CD4-positive, alpha-beta memory T cell (primary cell): ENCODE results near the gene VPS25. TPM values are rescaled to one million over a fixed set of nuclear protein-coding genes. Genes with fewer than 3 reads are reported as not detected.

ENCODE experiments used
- CTCF ChIA-PET: fragments of 350-600 bp; sonication (Branson Sonifier 250); formaldehyde crosslinking; loops from one replicate; lab custom pipeline; 2021; ENCODE audit warnings: inconsistent platforms; ENCODE audit not compliant: partially characterized antibody; lab: Charles Lee
- POLR2A ChIA-PET: fragments of 350-600 bp; sonication (Branson Sonifier 250); formaldehyde crosslinking; loops from one replicate; lab custom pipeline; 2021; ENCODE audit not compliant: partially characterized antibody; lab: Charles Lee
- DNase-seq, 5 donors: peaks; one replicate each; pipeline versions ENCODE4 v3.0.0 to v3.0.0-alpha.2; 2020 to 2022; ENCODE audit warnings: mixed read lengths in 1 of 5
- H3K27ac ChIP-seq: one replicate; pipeline ENCODE4 v1.7.0; 2013; ENCODE audit warnings: low read depth, low read length
- H3K27me3 ChIP-seq: 2 replicates; pipeline ENCODE4 v1.7.0; 2013; ENCODE audit warnings: mild to moderate bottlenecking, low read length, moderate library complexity; ENCODE audit not compliant: insufficient read depth
- H3K36me3 ChIP-seq: 2 replicates; pipeline ENCODE4 v1.7.0; 2013; ENCODE audit warnings: mild to moderate bottlenecking, low read length, moderate library complexity; ENCODE audit not compliant: insufficient read depth
- H3K4me1 ChIP-seq: 2 replicates; pipeline ENCODE4 v1.7.0; 2013; ENCODE audit warnings: mild to moderate bottlenecking, low read length, moderate library complexity; ENCODE audit not compliant: insufficient read depth
- H3K4me3 ChIP-seq, 2 donors: one replicate each; pipeline ENCODE4 v1.7.0; 2013; ENCODE audit warnings: low read length in 2 of 2, mild to moderate bottlenecking in 1 of 2
- H3K9me3 ChIP-seq, 2 donors: one replicate each; pipeline ENCODE4 v1.7.0; 2013; ENCODE audit warnings: low read length in 2 of 2, control low read depth in 1 of 2; ENCODE audit not compliant: control insufficient read depth in 1 of 2
- H3K27ac Mint-ChIP-seq, 7 donors: one replicate each; pipeline ENCODE4 v1.8.0; 2020 to 2021; ENCODE audit warnings: mixed read lengths in 7 of 7, mild to moderate bottlenecking in 6 of 7, inconsistent platforms in 3 of 7, moderate library complexity in 3 of 7
- H3K27me3 Mint-ChIP-seq, 2 donors: one replicate each; pipeline ENCODE4 v1.8.0; 2020 to 2021; ENCODE audit warnings: mixed read lengths in 2 of 2
- H3K36me3 Mint-ChIP-seq, 2 donors: one replicate each; pipeline ENCODE4 v1.8.0; 2020 to 2021; ENCODE audit warnings: mixed read lengths in 2 of 2, inconsistent platforms in 1 of 2, mild to moderate bottlenecking in 1 of 2
- H3K4me1 Mint-ChIP-seq, 4 donors: one replicate each; pipeline ENCODE4 v1.8.0; 2020 to 2021; ENCODE audit warnings: mixed read lengths in 4 of 4, mild to moderate bottlenecking in 1 of 4
- H3K4me3 Mint-ChIP-seq, 8 donors: one replicate each; pipeline ENCODE4 v1.8.0; 2020 to 2021; ENCODE audit warnings: mixed read lengths in 8 of 8, mild to moderate bottlenecking in 7 of 8, moderate library complexity in 6 of 8, inconsistent platforms in 3 of 8
- H3K9me3 Mint-ChIP-seq, 8 donors: one replicate each; pipeline ENCODE4 v1.8.0; 2020 to 2021; ENCODE audit warnings: mixed read lengths in 8 of 8, mild to moderate bottlenecking in 5 of 8, inconsistent platforms in 3 of 8, moderate library complexity in 1 of 8
- intact Hi-C: fragments of 100-400 bp; cut with micrococcal nuclease; formaldehyde crosslinking; loops from one replicate; pipeline ENCODE4 v1.15.1; 2023
- polyA plus RNA-seq, 2 donors: library from polyadenylated mRNA; unstranded; fragments of 300-500 nt; fragmentation: Illumina TruSeq; gene quantifications; one replicate each; pipeline ENCODE4 v1.2.3, GENCODE V29; 2021
- total RNA-seq, 2 experiments: library from RNA; stranded (reverse); gene quantifications; one replicate each; pipeline ENCODE4 v1.2.3, GENCODE V29; 2021

VPS25 gene
- total and polyA plus RNA-seq, 4 experiments from 2014 or later: 39.3 to 63.3 (median 41.7) TPM

DNA sequence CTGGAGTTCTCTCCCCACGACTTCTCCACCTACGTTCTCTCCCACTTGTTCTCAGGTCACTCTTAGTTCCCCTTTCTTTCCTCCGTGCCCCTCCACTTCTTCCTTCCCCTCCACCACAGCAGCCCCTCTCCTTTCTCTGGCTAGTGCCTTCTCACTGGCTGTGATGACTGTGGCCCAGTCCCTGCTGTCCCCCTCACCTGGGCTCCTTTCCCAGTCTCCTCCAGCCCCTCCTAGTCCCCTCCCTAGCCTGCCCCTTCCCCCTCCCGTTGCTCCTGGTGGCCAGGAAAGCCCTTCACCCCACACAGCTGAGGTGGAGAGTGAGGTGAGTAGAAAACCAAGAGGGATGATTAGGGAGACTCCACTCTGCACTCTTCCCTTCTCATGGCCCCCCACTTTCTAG is 21.8 kb downstream of the VPS25 start:
- DNase-seq: no peak
- Histone ChIP-seq H3K27me3 (no peaks in the 10 kb centered on the region), H3K27ac (no peak overlapping the region), H3K36me3 (no peaks in the 10 kb centered on the region), H3K4me1 (peaks cover 16% of the 10 kb centered on the region), H3K9me3 (no peaks in the 10 kb centered on the region), H3K4me3 (no peak overlapping the region)
- ChIA-PET POLR2A (interaction anchor here (1.2 to 1.6 kb wide), 2 partner anchors 21 to 203 kb away, joined by 3 to 4 read pairs; partner anchors contain the start of genes RPL27 and VPS25), CTCF (no interaction called here)
- H3K4me1 Mint-ChIP-seq: peaks cover 13 to 24% (median 17%) of the 10 kb centered on the region in 4 donors
- peak overlapping the region in 1 of 8 donors; percentile 15 for H3K4me3 Mint-ChIP-seq
- H3K27me3 Mint-ChIP-seq: peaks cover 0 to 2% of the 10 kb centered on the region in 2 donors
- no peak overlapping the region for H3K27ac Mint-ChIP-seq
- no peaks in the 10 kb centered on the region for H3K9me3 Mint-ChIP-seq
- intact Hi-C loops: no loop called here
- peaks cover 6 to 8% of the 10 kb centered on the region in 2 donors for H3K36me3 Mint-ChIP-seq

- CTCF ChIA-PET: no interaction called here
- no peaks in the 10 kb centered on the region for H3K9me3 Mint-ChIP-seq
- peaks cover 12 to 24% (median 17%) of the 10 kb centered on the region in 4 donors for H3K4me1 Mint-ChIP-seq
- POLR2A ChIA-PET: interaction anchor here (1.1 to 1.6 kb wide), 2 partner anchors 22 to 37 kb away, joined by 3 to 4 read pairs; partner anchors contain the start of gene VPS25
- peak overlapping the region in 3 of 8 donors; percentile 40 to 59 (median 45) for H3K4me3 Mint-ChIP-seq
- H3K36me3 Mint-ChIP-seq: peaks cover 6 to 8% of the 10 kb centered on the region in 2 donors
- intact Hi-C loops: no loop called here
- H3K27ac Mint-ChIP-seq: peak overlapping the region in 1 of 7 donors; percentile 37
- H3K27me3 Mint-ChIP-seq: peaks cover 0 to 2% of the 10 kb centered on the region in 2 donors
- Histone ChIP-seq H3K27ac (no peak overlapping the region), H3K4me3 (no peak overlapping the region), H3K9me3 (no peaks in the 10 kb centered on the region), H3K4me1 (peaks cover 16% of the 10 kb centered on the region), H3K36me3 (no peaks in the 10 kb centered on the region), H3K27me3 (no peaks in the 10 kb centered on the region)
- no peak for DNase-seq
These were observed 22.2 kb downstream of the VPS25 start for GRCh38 chr17:42795465-42795864.

GRCh38 chr17:42796066-42796758 is 23.0 kb downstream of the VPS25 start:
- no peaks in the 10 kb centered on the region for H3K27me3 Mint-ChIP-seq
- Histone ChIP-seq H3K36me3 (no peaks in the 10 kb centered on the region), H3K27me3 (no peaks in the 10 kb centered on the region), H3K9me3 (no peaks in the 10 kb centered on the region), H3K4me1 (peaks cover 16% of the 10 kb centered on the region), H3K4me3 (no peak overlapping the region), H3K27ac (no peak overlapping the region)
- H3K4me1 Mint-ChIP-seq: peaks cover 12 to 24% (median 17%) of the 10 kb centered on the region in 4 donors
- ChIA-PET CTCF (no interaction called here), POLR2A (interaction anchor here (1.1 to 1.6 kb wide), 2 partner anchors 22 to 36 kb away, joined by 3 to 4 read pairs; partner anchors contain the start of gene VPS25)
- intact Hi-C loops: no loop called here
- DNase-seq: no peak
- H3K36me3 Mint-ChIP-seq: peaks cover 6 to 8% of the 10 kb centered on the region in 2 donors
- H3K9me3 Mint-ChIP-seq: no peaks in the 10 kb centered on the region
- peak overlapping the region in 1 of 7 donors; percentile 29 for H3K27ac Mint-ChIP-seq
- peak overlapping the region in 1 of 8 donors; percentile 59 for H3K4me3 Mint-ChIP-seq

- ChIA-PET CTCF (interaction anchor here (1.5 kb wide), 1 partner anchor 20 kb away, joined by 3 read pairs; no protein-coding TSS in a partner anchor), POLR2A (interaction anchor here (1.0 to 2.0 kb wide), 4 partner anchors 17 to 201 kb away, joined by 5 to 9 read pairs (median 6); partner anchors contain the start of genes RETREG3, RPL27, TUBG1 and VPS25)
- Histone ChIP-seq H3K9me3 (no peaks in the 10 kb centered on the region), H3K4me3 (peak overlapping the region; percentile 26 to 92), H3K4me1 (peaks cover 16% of the 10 kb centered on the region), H3K27me3 (no peaks in the 10 kb centered on the region), H3K27ac (no peak overlapping the region), H3K36me3 (no peaks in the 10 kb centered on the region)
- H3K4me3 Mint-ChIP-seq: peak overlapping the region; percentile 93 to 98 (median 95)
- peak overlapping the region in 3 of 7 donors; percentile 9 to 91 (median 83) for H3K27ac Mint-ChIP-seq
- no peaks in the 10 kb centered on the region for H3K27me3 Mint-ChIP-seq
- DNase-seq: no peak
- H3K4me1 Mint-ChIP-seq: peaks cover 12 to 24% (median 17%) of the 10 kb centered on the region in 4 donors
- H3K9me3 Mint-ChIP-seq: no peaks in the 10 kb centered on the region
- peaks cover 6 to 8% of the 10 kb centered on the region in 2 donors for H3K36me3 Mint-ChIP-seq
- intact Hi-C loops: loop anchor here (1.0 kb wide), 1 partner anchor 53 kb away; no protein-coding TSS in a partner anchor
These were observed 24.1 kb downstream of the VPS25 start for GRCh38 chr17:42797067-42798007.

DNA sequence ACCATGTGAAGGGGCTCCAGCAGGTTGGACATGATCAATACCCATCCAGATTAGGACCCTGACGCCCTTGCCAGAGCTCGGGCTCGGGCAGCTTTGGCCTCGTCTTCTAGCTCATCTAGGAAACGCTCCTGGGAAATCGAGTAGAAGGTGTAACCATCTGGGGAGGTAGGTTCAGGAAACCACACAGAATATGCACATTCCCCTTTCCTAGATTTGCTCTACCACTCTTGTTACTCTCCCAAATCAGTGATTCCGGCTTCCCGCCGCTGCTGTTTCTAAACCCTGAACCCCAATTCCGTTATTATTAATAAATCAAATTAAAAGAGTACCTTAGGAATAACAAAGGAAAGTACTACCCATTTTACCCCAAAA is 24.7 kb downstream of the VPS25 start:
- no peaks in the 10 kb centered on the region for H3K27me3 Mint-ChIP-seq
- H3K36me3 Mint-ChIP-seq: peaks cover 6 to 8% of the 10 kb centered on the region in 2 donors
- Histone ChIP-seq H3K36me3 (no peaks in the 10 kb centered on the region), H3K27me3 (no peaks in the 10 kb centered on the region), H3K27ac (peak overlapping the region; percentile 47), H3K4me1 (peaks cover 16% of the 10 kb centered on the region), H3K4me3 (peak overlapping the region; percentile 26 to 92), H3K9me3 (no peaks in the 10 kb centered on the region)
- H3K27ac Mint-ChIP-seq: peak overlapping the region in 5 of 7 donors; percentile 85 to 94 (median 93)
- H3K4me1 Mint-ChIP-seq: peaks cover 12 to 24% (median 17%) of the 10 kb centered on the region in 4 donors
- no peak for DNase-seq
- no peaks in the 10 kb centered on the region for H3K9me3 Mint-ChIP-seq
- ChIA-PET POLR2A (interaction anchor here (0.7 to 2.0 kb wide), 7 partner anchors 10 to 200 kb away, joined by 3 to 9 read pairs (median 5); partner anchors contain the start of genes BECN1, RETREG3, RPL27 and TUBG1), CTCF (interaction anchor here (1.1 to 1.6 kb wide), 3 partner anchors 19 to 26 kb away, joined by 3 to 4 read pairs (median 4); partner anchors contain the start of gene BECN1)
- intact Hi-C loops: loop anchor here (1.0 kb wide), 1 partner anchor 54 kb away; no protein-coding TSS in a partner anchor
- peak overlapping the region; percentile 93 to 98 (median 95) for H3K4me3 Mint-ChIP-seq
